HEK293T (cell line): ENCODE results near the gene YKT6.

Source experiments
- CTBP1 ChIP-seq: fragments of 450-650 bp; IDR thresholded peaks from 2 replicates; pipeline ENCODE4 v1.6.1; 2016; ENCODE audit warnings: borderline replicate concordance
- ELF4 ChIP-seq: fragments of 450-650 bp; IDR thresholded peaks from 2 replicates; pipeline ENCODE4 v1.6.1; 2017; ENCODE audit warnings: antibody characterized with exemption
- L3MBTL2 ChIP-seq: fragments of 450-650 bp; conservative IDR thresholded peaks from 2 replicates; pipeline ENCODE4 v1.6.1; 2016; ENCODE audit warnings: mild to moderate bottlenecking

- no peak for TF ChIP-seq ELF4
- TF ChIP-seq CTBP1 = no peak
- no peak for TF ChIP-seq L3MBTL2
Observed at GRCh38 chr7:44224974-44225565, 24.3 kb downstream of the YKT6 start.
